GM12878 (cell line): ENCODE results near the gene MDK. TPM values are rescaled to one million over a fixed set of nuclear protein-coding genes. Genes with fewer than 3 reads are reported as not detected.

Experiments used
- ATAC-seq: fragments of 200-7000 bp; cut with Tn5 transposase; 3 replicates; pipeline ENCODE4 v1.9.1; 2020; ENCODE audit warnings: mild to moderate bottlenecking, moderate library complexity
- BruUV-seq: library from RNA; stranded (reverse); fragments of 400-500 nt; replicated peaks from 2 replicates; lab custom pipeline; 2021; lab: Mats Ljungman, UMichigan
- CTCF ChIA-PET: fragments of 300-600 bp; sonication (Branson Sonifier 250); formaldehyde crosslinking; extraction: SDS; loops from one replicate; lab custom pipeline; 2021; ENCODE audit warnings: inconsistent platforms; lab: Yijun Ruan, JAX
- POLR2A ChIA-PET: fragments of 350-600 bp; formaldehyde crosslinking; extraction: SDS; loops from one replicate; lab custom pipeline; 2021; ENCODE audit warnings: inconsistent platforms; lab: Charles Lee
- RAD21 ChIA-PET: fragments of 300-600 bp; sonication (Branson Sonifier 250); formaldehyde crosslinking; loops from one replicate; lab custom pipeline; 2023; ENCODE audit warnings: antibody characterized with exemption; ENCODE audit not compliant: unreplicated experiment; lab: Charles Lee
- SMC1A ChIA-PET: fragments of 300-600 bp; sonication (Branson Sonifier 250); formaldehyde crosslinking; loops from one replicate; lab custom pipeline; 2023; ENCODE audit not compliant: unreplicated experiment, uncharacterized antibody; lab: Charles Lee
- DNase-seq: peaks from one replicate; pipeline ENCODE4 v3.0.0-alpha.2; 2011; ENCODE audit warnings: low read depth, low spot score
- FAIRE-seq: peaks from 3 replicates; lab custom pipeline; 2011; peaks lifted over from hg19 to GRCh38; lab: Jason Lieb, UNC
- H2AFZ ChIP-seq: 2 replicates; pipeline ENCODE4 v1.6.0; 2011; ENCODE audit warnings: low read depth, low read length, control low read depth; ENCODE audit not compliant: control insufficient read depth
- H3K27ac ChIP-seq: 2 replicates; pipeline ENCODE4 v1.5.1; 2011; ENCODE audit warnings: control low read depth; ENCODE audit not compliant: control insufficient read depth, insufficient read depth
- H3K27me3 ChIP-seq, 2 experiments: replicated peaks in 1 of 2; 2 replicates each; pipeline versions ENCODE4 v1.6.0 to v1.6.1; 2011; ENCODE audit warnings: low read length in 1 of 2; ENCODE audit not compliant: control insufficient read depth in 2 of 2, insufficient read depth in 2 of 2
- H3K36me3 ChIP-seq, 2 experiments: 2 replicates each; pipeline ENCODE4 v1.5.1; 2011; ENCODE audit warnings: low read length in 1 of 2; ENCODE audit not compliant: control insufficient read depth in 2 of 2, insufficient read depth in 2 of 2
- H3K4me1 ChIP-seq: 2 replicates; pipeline ENCODE4 v1.6.1; 2011; ENCODE audit warnings: mild to moderate bottlenecking, low read length, moderate library complexity, mixed read lengths; ENCODE audit not compliant: control insufficient read depth, insufficient read depth
- H3K4me2 ChIP-seq: 2 replicates; pipeline ENCODE4 v1.6.0; 2011; ENCODE audit warnings: control low read depth; ENCODE audit not compliant: control insufficient read depth, insufficient read depth
- H3K4me3 ChIP-seq: fragments of 200-600 bp; sonication (generic); 2 replicates; pipeline ENCODE4 v1.5.1; 2016
- H3K79me2 ChIP-seq: 2 replicates; pipeline ENCODE4 v1.6.0; 2011; ENCODE audit warnings: low read length; ENCODE audit not compliant: control insufficient read depth, insufficient read depth
- H3K9ac ChIP-seq: 2 replicates; pipeline ENCODE4 v1.8.0; 2011; ENCODE audit warnings: low read length, control low read depth, mixed read lengths; ENCODE audit not compliant: control insufficient read depth, insufficient read depth
- H3K9me3 ChIP-seq: replicated peaks from 3 replicates; pipeline ENCODE4 v1.5.1; 2011; ENCODE audit warnings: mild to moderate bottlenecking, low read length; ENCODE audit not compliant: control insufficient read depth, insufficient read depth
- H4K20me1 ChIP-seq: 2 replicates; pipeline ENCODE4 v1.6.0; 2011; ENCODE audit not compliant: control insufficient read depth, insufficient read depth
- GABPA ChIP-seq: IDR thresholded peaks from 2 replicates; pipeline ENCODE4 v1.6.1; 2014; ENCODE audit warnings: antibody characterized with exemption, low read depth, mild to moderate bottlenecking, inconsistent platforms
- HCFC1 ChIP-seq: fragments of 150-350 bp; IDR thresholded peaks from 2 replicates; pipeline ENCODE4 v1.6.1; 2014; ENCODE audit warnings: low read length
- HDAC2 ChIP-seq: fragments of 200-600 bp; sonication (generic); IDR thresholded peaks from 2 replicates; pipeline ENCODE4 v1.6.1; 2017
- MTA3 ChIP-seq: IDR thresholded peaks from 2 replicates; pipeline ENCODE4 v1.6.1; 2012; ENCODE audit warnings: low read length, inconsistent platforms, borderline replicate concordance
- POLR2A ChIP-seq: IDR thresholded peaks from 2 replicates; pipeline ENCODE4 v1.6.1; 2011; ENCODE audit warnings: low read depth, mild to moderate bottlenecking, low read length
- STAT1 ChIP-seq: fragments of 450-650 bp; conservative IDR thresholded peaks from 2 replicates; pipeline ENCODE4 v1.6.1; 2014; ENCODE audit warnings: antibody characterized with exemption, mild to moderate bottlenecking
- TBL1XR1 ChIP-seq: IDR thresholded peaks from 2 replicates; pipeline ENCODE4 v1.6.1; 2012; ENCODE audit warnings: low read depth, low read length, improper control_type of control experiment
- TCF7 ChIP-seq: IDR thresholded peaks from 2 replicates; pipeline ENCODE4 v1.6.1; 2014; ENCODE audit warnings: antibody characterized with exemption, borderline replicate concordance
- ZBED1 ChIP-seq: IDR thresholded peaks from 2 replicates; pipeline ENCODE4 v1.6.1; 2016; ENCODE audit warnings: borderline replicate concordance
- ZNF274 ChIP-seq: IDR thresholded peaks from one replicate; pipeline ENCODE4 v1.8.0; 2011; ENCODE audit not compliant: insufficient read length, insufficient read depth
- ZSCAN29 ChIP-seq: fragments of 450-650 bp; IDR thresholded peaks from 2 replicates; pipeline ENCODE4 v1.6.1; 2017; ENCODE audit warnings: mild to moderate bottlenecking, moderate library complexity
- WGBS: methylation state at CpG from one replicate; pipeline ENCODE4 v1.1.6; 2016; ENCODE audit warnings: low lambda C conversion rate; ENCODE audit not compliant: insufficient replicate concordance, insufficient coverage; ENCODE audit errors: missing lambda C conversion rate; 5-methylcytosine and 5-hydroxymethylcytosine counted together
- in situ Hi-C: fragments of 300-500 bp; cut with MboI; formaldehyde crosslinking; loops from 9 replicates; pipeline ENCODE4 v1.14.3; 2018; ENCODE audit warnings: mixed read lengths
- intact Hi-C: fragments of 100-400 bp; cut with micrococcal nuclease; formaldehyde crosslinking; loops from one replicate; pipeline ENCODE4 v1.14.2; 2022; ENCODE audit not compliant: unreplicated experiment
- polyA plus RNA-seq, 11 experiments: library from polyadenylated mRNA; depleted of rRNA in 4 of 11; unstranded in 6 of 11; stranded (reverse) in 5 of 11; fragments of >200 nt; fragmentation: Nextera tagmentation in 4 of 11; fragmentation: Illumina TruSeq in 1 of 11; extraction: Ambion mirVana in 4 of 11; extraction: Trizol in 1 of 11; gene quantifications; 1 replicate in 1 of 11; 2 replicates in 10 of 11; pipeline versions ENCODE4 v1.2.1 to v1.2.3, GENCODE V29; 2011 to 2016; ENCODE audit warnings: inconsistent platforms in 2 of 11, missing spikeins in 2 of 11, low read depth in 1 of 11
- total RNA-seq, 4 experiments: library from RNA; depleted of rRNA in 3 of 4; stranded (reverse); fragments of >200 nt in 3 of 4; fragmentation: Illumina TruSeq in 1 of 4; extraction: Trizol in 1 of 4; gene quantifications; 2 replicates each; pipeline versions ENCODE4 v1.2.1 to v1.2.3, GENCODE V29; 2013 to 2021
- TF ChIP-seq, protein P1 (sequence below): fragments of 450-650 bp; IDR thresholded peaks from 2 replicates; pipeline ENCODE4 v1.6.1; 2017; ENCODE audit warnings: mild to moderate bottlenecking, moderate library complexity
- TF ChIP-seq, protein P2 (sequence below): fragments of 450-650 bp; IDR thresholded peaks from 2 replicates; pipeline ENCODE4 v1.6.1; 2017; ENCODE audit warnings: mild to moderate bottlenecking, moderate library complexity

Gene MDK
- total and polyA plus RNA-seq, 10 of the 15 experiments (the other 5 are each of a cell fraction or from before 2014, with no cell fraction given), result 0.77 to 17.8 (median 9.9) TPM

DNA sequence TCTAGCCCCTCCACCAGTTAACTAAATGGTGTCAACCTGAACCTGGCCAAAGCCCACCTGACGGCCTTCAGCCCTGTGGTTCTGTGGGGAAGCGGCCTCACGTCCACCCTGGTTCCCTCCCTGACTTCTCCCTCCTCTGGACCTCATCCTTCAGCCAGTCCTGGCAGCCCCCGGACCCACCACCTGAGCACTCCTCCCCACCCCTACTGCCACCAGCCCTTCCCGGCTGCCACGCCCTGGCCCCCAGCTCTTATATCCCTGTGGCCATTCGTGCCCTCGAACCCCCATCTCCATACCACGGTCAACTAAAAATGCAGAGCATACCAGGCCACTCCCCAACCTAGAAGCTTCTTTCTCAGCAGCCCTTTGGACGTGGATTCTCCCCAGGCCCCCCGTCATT, 4.2 kb upstream of the MDK start:
- Histone ChIP-seq H3K9ac (no peak overlapping the region), H3K27ac (no peak overlapping the region), H3K36me3 (peaks cover 4 to 24% of the 10 kb centered on the region in 2 experiments; a peak in 3 of 4 replicates), H3K79me2 (no peaks in the 10 kb centered on the region), H3K9me3 (no peaks in the 10 kb centered on the region), H3K4me1 (peaks cover 5% of the 10 kb centered on the region), H3K4me2 (no peak overlapping the region), H4K20me1 (no peaks in the 10 kb centered on the region), H3K4me3 (no peak overlapping the region), H2AFZ (no peak overlapping the region), H3K27me3 (peaks cover 5% of the 10 kb centered on the region in 2 experiments; a peak in 3 of 4 replicates)
- ChIA-PET SMC1A (interaction anchor here (0.6 kb wide), 1 partner anchor 190 kb away, joined by 3 read pairs; no protein-coding TSS in a partner anchor), POLR2A (no interaction called here), RAD21 (interaction anchor here (0.6 kb wide), 1 partner anchor 410 kb away, joined by 3 read pairs; no protein-coding TSS in a partner anchor), CTCF (interaction anchor here (0.9 to 1.6 kb wide), 3 partner anchors 10 to 161 kb away, joined by 3 to 5 read pairs (median 3); no protein-coding TSS in a partner anchor)
- no peak for TF ChIP-seq MTA3
- TF ChIP-seq STAT1, result no peak
- no peak for TF ChIP-seq ZBED1
- TF ChIP-seq ZNF274, result no peak
- no peak for TF ChIP-seq ZSCAN29
- no peak for TF ChIP-seq TCF7
- TF ChIP-seq, protein P1, sequence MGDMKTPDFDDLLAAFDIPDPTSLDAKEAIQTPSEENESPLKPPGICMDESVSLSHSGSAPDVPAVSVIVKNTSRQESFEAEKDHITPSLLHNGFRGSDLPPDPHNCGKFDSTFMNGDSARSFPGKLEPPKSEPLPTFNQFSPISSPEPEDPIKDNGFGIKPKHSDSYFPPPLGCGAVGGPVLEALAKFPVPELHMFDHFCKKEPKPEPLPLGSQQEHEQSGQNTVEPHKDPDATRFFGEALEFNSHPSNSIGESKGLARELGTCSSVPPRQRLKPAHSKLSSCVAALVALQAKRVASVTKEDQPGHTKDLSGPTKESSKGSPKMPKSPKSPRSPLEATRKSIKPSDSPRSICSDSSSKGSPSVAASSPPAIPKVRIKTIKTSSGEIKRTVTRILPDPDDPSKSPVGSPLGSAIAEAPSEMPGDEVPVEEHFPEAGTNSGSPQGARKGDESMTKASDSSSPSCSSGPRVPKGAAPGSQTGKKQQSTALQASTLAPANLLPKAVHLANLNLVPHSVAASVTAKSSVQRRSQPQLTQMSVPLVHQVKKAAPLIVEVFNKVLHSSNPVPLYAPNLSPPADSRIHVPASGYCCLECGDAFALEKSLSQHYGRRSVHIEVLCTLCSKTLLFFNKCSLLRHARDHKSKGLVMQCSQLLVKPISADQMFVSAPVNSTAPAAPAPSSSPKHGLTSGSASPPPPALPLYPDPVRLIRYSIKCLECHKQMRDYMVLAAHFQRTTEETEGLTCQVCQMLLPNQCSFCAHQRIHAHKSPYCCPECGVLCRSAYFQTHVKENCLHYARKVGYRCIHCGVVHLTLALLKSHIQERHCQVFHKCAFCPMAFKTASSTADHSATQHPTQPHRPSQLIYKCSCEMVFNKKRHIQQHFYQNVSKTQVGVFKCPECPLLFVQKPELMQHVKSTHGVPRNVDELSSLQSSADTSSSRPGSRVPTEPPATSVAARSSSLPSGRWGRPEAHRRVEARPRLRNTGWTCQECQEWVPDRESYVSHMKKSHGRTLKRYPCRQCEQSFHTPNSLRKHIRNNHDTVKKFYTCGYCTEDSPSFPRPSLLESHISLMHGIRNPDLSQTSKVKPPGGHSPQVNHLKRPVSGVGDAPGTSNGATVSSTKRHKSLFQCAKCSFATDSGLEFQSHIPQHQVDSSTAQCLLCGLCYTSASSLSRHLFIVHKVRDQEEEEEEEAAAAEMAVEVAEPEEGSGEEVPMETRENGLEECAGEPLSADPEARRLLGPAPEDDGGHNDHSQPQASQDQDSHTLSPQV, result no peak
- no peak for TF ChIP-seq TBL1XR1
- no peak for TF ChIP-seq GABPA
- no peak for TF ChIP-seq HDAC2
- TF ChIP-seq, protein P2, sequence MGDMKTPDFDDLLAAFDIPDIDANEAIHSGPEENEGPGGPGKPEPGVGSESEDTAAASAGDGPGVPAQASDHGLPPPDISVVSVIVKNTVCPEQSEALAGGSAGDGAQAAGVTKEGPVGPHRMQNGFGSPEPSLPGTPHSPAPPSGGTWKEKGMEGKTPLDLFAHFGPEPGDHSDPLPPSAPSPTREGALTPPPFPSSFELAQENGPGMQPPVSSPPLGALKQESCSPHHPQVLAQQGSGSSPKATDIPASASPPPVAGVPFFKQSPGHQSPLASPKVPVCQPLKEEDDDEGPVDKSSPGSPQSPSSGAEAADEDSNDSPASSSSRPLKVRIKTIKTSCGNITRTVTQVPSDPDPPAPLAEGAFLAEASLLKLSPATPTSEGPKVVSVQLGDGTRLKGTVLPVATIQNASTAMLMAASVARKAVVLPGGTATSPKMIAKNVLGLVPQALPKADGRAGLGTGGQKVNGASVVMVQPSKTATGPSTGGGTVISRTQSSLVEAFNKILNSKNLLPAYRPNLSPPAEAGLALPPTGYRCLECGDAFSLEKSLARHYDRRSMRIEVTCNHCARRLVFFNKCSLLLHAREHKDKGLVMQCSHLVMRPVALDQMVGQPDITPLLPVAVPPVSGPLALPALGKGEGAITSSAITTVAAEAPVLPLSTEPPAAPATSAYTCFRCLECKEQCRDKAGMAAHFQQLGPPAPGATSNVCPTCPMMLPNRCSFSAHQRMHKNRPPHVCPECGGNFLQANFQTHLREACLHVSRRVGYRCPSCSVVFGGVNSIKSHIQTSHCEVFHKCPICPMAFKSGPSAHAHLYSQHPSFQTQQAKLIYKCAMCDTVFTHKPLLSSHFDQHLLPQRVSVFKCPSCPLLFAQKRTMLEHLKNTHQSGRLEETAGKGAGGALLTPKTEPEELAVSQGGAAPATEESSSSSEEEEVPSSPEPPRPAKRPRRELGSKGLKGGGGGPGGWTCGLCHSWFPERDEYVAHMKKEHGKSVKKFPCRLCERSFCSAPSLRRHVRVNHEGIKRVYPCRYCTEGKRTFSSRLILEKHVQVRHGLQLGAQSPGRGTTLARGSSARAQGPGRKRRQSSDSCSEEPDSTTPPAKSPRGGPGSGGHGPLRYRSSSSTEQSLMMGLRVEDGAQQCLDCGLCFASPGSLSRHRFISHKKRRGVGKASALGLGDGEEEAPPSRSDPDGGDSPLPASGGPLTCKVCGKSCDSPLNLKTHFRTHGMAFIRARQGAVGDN, result no peak
- TF ChIP-seq POLR2A, result no peak
- no peak for TF ChIP-seq HCFC1
- in situ Hi-C loops (no loop called here), intact Hi-C loops (no loop called here)
- WGBS, result 88% methylated on average over 11 of the region's 11 CpGs
- FAIRE-seq (no peak), DNase-seq (no peak), ATAC-seq (no peak)
- no TSS peak for BruUV-seq
